Natural killer cell (primary cell): ENCODE data around the gene NRIP1. TPM values are rescaled to one million over a fixed set of nuclear protein-coding genes. Genes with fewer than 3 reads are reported as not detected.
A peak's percentile ranks its signal among the peaks of the same experiment; 100 is the strongest.

Experiments used
- ATAC-seq, 3 donors: fragments of 150-1000 bp in 2 of 3; fragments of 200-7000 bp in 1 of 3; cut with Tn5 transposase; 1 replicate in 1 of 3; 2 replicates in 2 of 3; pipeline ENCODE4 v1.10.0; 2021; ENCODE audit warnings: mild to moderate bottlenecking in 2 of 3, moderate library complexity in 2 of 3
- DNase-seq, 2 donors: peaks; one replicate each; pipeline versions ENCODE4 v3.0.0 to v3.0.0-alpha.2; 2013 to 2021; ENCODE audit warnings: mixed read lengths in 1 of 2
- H3K27ac ChIP-seq: one replicate; pipeline ENCODE4 v1.5.1; 2013; ENCODE audit warnings: mild to moderate bottlenecking, low read length
- H3K27me3 ChIP-seq: one replicate; pipeline ENCODE4 v1.6.1; 2013; ENCODE audit warnings: low read length; ENCODE audit not compliant: control insufficient read depth, insufficient read depth
- H3K36me3 ChIP-seq: one replicate; pipeline ENCODE4 v1.6.1; 2013; ENCODE audit warnings: low read length; ENCODE audit not compliant: control insufficient read depth, insufficient read depth
- H3K4me1 ChIP-seq: one replicate; pipeline ENCODE4 v1.6.1; 2013; ENCODE audit warnings: low read length; ENCODE audit not compliant: control insufficient read depth, insufficient read depth
- H3K4me3 ChIP-seq: one replicate; pipeline ENCODE4 v1.5.1; 2013; ENCODE audit warnings: low read length
- H3K9me3 ChIP-seq: one replicate; pipeline ENCODE4 v1.6.1; 2013; ENCODE audit warnings: low read length; ENCODE audit not compliant: control insufficient read depth, insufficient read depth
- H3K27ac Mint-ChIP-seq, 2 donors: one replicate each; pipeline ENCODE4 v1.8.0; 2022; ENCODE audit warnings: mild to moderate bottlenecking in 2 of 2, mixed read lengths in 2 of 2, moderate library complexity in 1 of 2
- H3K27me3 Mint-ChIP-seq, 2 donors: one replicate each; pipeline ENCODE4 v1.8.0; 2022; ENCODE audit warnings: low read depth in 2 of 2, mixed read lengths in 2 of 2
- H3K36me3 Mint-ChIP-seq: one replicate; pipeline ENCODE4 v1.8.0; 2022; ENCODE audit warnings: mixed read lengths
- H3K4me1 Mint-ChIP-seq, 2 donors: one replicate each; pipeline ENCODE4 v1.8.0; 2022; ENCODE audit warnings: mixed read lengths in 2 of 2
- H3K4me3 Mint-ChIP-seq: one replicate; pipeline ENCODE4 v1.8.0; 2022; ENCODE audit warnings: mild to moderate bottlenecking, moderate library complexity, mixed read lengths
- H3K9me3 Mint-ChIP-seq, 2 donors: one replicate each; pipeline ENCODE4 v1.8.0; 2022; ENCODE audit warnings: mixed read lengths in 2 of 2
- CTCF ChIP-seq: fragments of 200-600 bp; IDR thresholded peaks from one replicate; pipeline ENCODE4 v1.8.0; 2022; ENCODE audit warnings: antibody characterized with exemption
- WGBS: methylation state at CpG from one replicate; pipeline ENCODE4 v1.1.7; 2013; ENCODE audit warnings: missing lambda C conversion rate; ENCODE audit not compliant: insufficient coverage; 5-methylcytosine and 5-hydroxymethylcytosine counted together
- intact Hi-C: fragments of 100-400 bp; cut with micrococcal nuclease; formaldehyde crosslinking; loops from one replicate; pipeline ENCODE4 v1.14.2; 2022
- total RNA-seq, 4 donors: library from RNA; stranded (reverse); fragments of 120-200 nt in 1 of 4; gene quantifications; one replicate each; pipeline versions ENCODE4 v1.2.3 to v1.2.4, GENCODE V29; 2013 to 2022

NRIP1 gene
- total RNA-seq, 3 donors from 2014 or later (not counting 1 experiment from before 2014, with no cell fraction given) = 42.4 to 46.8 (median 42.6) TPM

- TF ChIP-seq CTCF = no peak
- Mint-ChIP-seq H3K4me3 (peak overlapping the region; percentile 1), H3K27me3 (no peaks in the 10 kb centered on the region), H3K4me1 (peaks cover 65 to 66% of the 10 kb centered on the region in 2 donors), H3K36me3 (no peaks in the 10 kb centered on the region), H3K9me3 (no peaks in the 10 kb centered on the region), H3K27ac (peak overlapping the region in 1 of 2 donors; percentile 3)
- Histone ChIP-seq H3K27ac (no peak overlapping the region), H3K27me3 (no peaks in the 10 kb centered on the region), H3K4me1 (peaks cover 14% of the 10 kb centered on the region), H3K36me3 (no peaks in the 10 kb centered on the region), H3K9me3 (no peaks in the 10 kb centered on the region), H3K4me3 (no peak overlapping the region)
- DNase-seq = no peak
- 29% methylated on average over 2 of the region's 2 CpGs for WGBS
- no peak for ATAC-seq
- intact Hi-C loops = loop anchor here (2.0 to 10.0 kb wide), 3 partner anchors 422 to 672 kb away; no protein-coding TSS in a partner anchor
Measured at GRCh38 chr21:15060543-15061175, 4.1 kb downstream of the NRIP1 start.

DNA sequence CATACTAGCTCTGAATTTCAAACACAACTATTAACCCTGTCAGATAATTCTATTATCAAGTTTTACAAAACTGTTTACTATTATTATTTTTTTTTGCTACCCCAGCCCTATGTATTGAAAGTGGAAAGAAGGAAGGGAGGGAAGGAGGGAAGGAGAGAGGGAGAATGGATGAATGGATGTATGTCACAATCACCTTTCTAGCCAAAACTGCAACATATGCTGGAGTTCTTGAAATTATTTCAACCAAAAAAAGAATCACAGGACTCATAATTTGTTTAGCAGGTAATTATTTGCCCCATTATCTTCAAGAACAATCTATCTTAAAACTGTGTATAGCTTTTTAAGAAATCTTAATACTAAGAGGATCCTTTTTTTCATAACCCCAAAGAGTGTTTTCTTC is 5.4 kb downstream of the NRIP1 start:
- peaks cover 71 to 75% of the 10 kb centered on the region in 2 donors for H3K4me1 Mint-ChIP-seq
- intact Hi-C loops = no loop called here
- Histone ChIP-seq H3K27me3 (no peaks in the 10 kb centered on the region), H3K27ac (no peak overlapping the region), H3K9me3 (no peaks in the 10 kb centered on the region), H3K36me3 (no peaks in the 10 kb centered on the region), H3K4me3 (no peak overlapping the region), H3K4me1 (peaks cover 14% of the 10 kb centered on the region)
- no peaks in the 10 kb centered on the region for H3K36me3 Mint-ChIP-seq
- no peak for DNase-seq
- H3K27me3 Mint-ChIP-seq = no peaks in the 10 kb centered on the region
- no peak overlapping the region for H3K4me3 Mint-ChIP-seq
- peak overlapping the region in 1 of 2 donors; percentile 76 for H3K27ac Mint-ChIP-seq
- ATAC-seq = no peak
- no peaks in the 10 kb centered on the region for H3K9me3 Mint-ChIP-seq
- TF ChIP-seq CTCF = no peak

GRCh38 chr21:15058854-15059263 is 5.9 kb downstream of the NRIP1 start:
- Histone ChIP-seq H3K27me3 (no peaks in the 10 kb centered on the region), H3K27ac (no peak overlapping the region), H3K36me3 (no peaks in the 10 kb centered on the region), H3K4me3 (no peak overlapping the region), H3K4me1 (peaks cover 11% of the 10 kb centered on the region), H3K9me3 (no peaks in the 10 kb centered on the region)
- ATAC-seq = peak in 2 of 3 donors; percentile 16 to 36
- H3K4me3 Mint-ChIP-seq = peak overlapping the region; percentile 76
- H3K9me3 Mint-ChIP-seq = no peaks in the 10 kb centered on the region
- no peaks in the 10 kb centered on the region for H3K36me3 Mint-ChIP-seq
- 33% methylated on average over 1 of the region's 2 CpGs for WGBS
- peaks cover 73 to 76% of the 10 kb centered on the region in 2 donors for H3K4me1 Mint-ChIP-seq
- no peak for DNase-seq
- no peaks in the 10 kb centered on the region for H3K27me3 Mint-ChIP-seq
- intact Hi-C loops = no loop called here
- TF ChIP-seq CTCF = no peak
- H3K27ac Mint-ChIP-seq = peak overlapping the region; percentile 24 to 76

GRCh38 chr21:15057285-15057684 is 7.5 kb downstream of the NRIP1 start:
- no peaks in the 10 kb centered on the region for H3K36me3 ChIP-seq
- H3K4me1 ChIP-seq = peaks cover 4% of the 10 kb centered on the region
- 19% methylated on average over 6 of the region's 6 CpGs for WGBS
- H3K27ac ChIP-seq = no peak overlapping the region
- peaks cover 73 to 74% of the 10 kb centered on the region in 2 donors for H3K4me1 Mint-ChIP-seq
- no peaks in the 10 kb centered on the region for H3K36me3 Mint-ChIP-seq
- DNase-seq (peak in 1 of 2 donors; percentile 19), ATAC-seq (peak in 2 of 3 donors; percentile 32 to 49)
- H3K27me3 ChIP-seq = no peaks in the 10 kb centered on the region
- peak overlapping the region; percentile 27 to 61 for H3K27ac Mint-ChIP-seq
- peak overlapping the region; percentile 8 for H3K4me3 Mint-ChIP-seq
- intact Hi-C loops = no loop called here
- H3K4me3 ChIP-seq = no peak overlapping the region
- no peaks in the 10 kb centered on the region for H3K9me3 Mint-ChIP-seq
- H3K27me3 Mint-ChIP-seq = no peaks in the 10 kb centered on the region
- no peaks in the 10 kb centered on the region for H3K9me3 ChIP-seq
- no peak for TF ChIP-seq CTCF
